Smooth muscle cell (in vitro differentiated cells): ENCODE measurements around the gene EPN1. TPM values are rescaled to one million over a fixed set of nuclear protein-coding genes. Genes with fewer than 3 reads are reported as not detected.

Experiments used
- DNase-seq: peaks from one replicate; lab custom pipeline; 2025; ENCODE audit not compliant: unreplicated experiment; lab: John Stamatoyannopoulos, UW
- H2AFZ ChIP-seq: fragments of 200-600 bp; sonication (generic); 2 replicates; pipeline ENCODE4 v1.6.0; 2016; ENCODE audit warnings: antibody characterized with exemption, low read depth, mild to moderate bottlenecking
- H3F3A ChIP-seq: fragments of 200-600 bp; sonication (generic); 2 replicates; pipeline ENCODE4 v1.6.0; 2017; ENCODE audit warnings: antibody characterized with exemption, low read depth
- H3K27ac ChIP-seq: fragments of 200-600 bp; sonication (generic); 2 replicates; pipeline ENCODE4 v1.5.1; 2016; ENCODE audit warnings: low read depth, mild to moderate bottlenecking
- H3K27me3 ChIP-seq: fragments of 200-600 bp; sonication (generic); 2 replicates; pipeline ENCODE4 v1.6.1; 2016; ENCODE audit warnings: low read depth, mild to moderate bottlenecking
- H3K36me3 ChIP-seq: fragments of 200-600 bp; sonication (generic); 2 replicates; pipeline ENCODE4 v1.5.1; 2016; ENCODE audit warnings: low read depth
- H3K4me1 ChIP-seq: fragments of 200-600 bp; sonication (generic); 2 replicates; pipeline ENCODE4 v1.5.1; 2016; ENCODE audit warnings: low read depth
- H3K4me2 ChIP-seq: fragments of 200-600 bp; sonication (generic); 2 replicates; pipeline ENCODE4 v1.6.0; 2016; ENCODE audit warnings: mild to moderate bottlenecking
- H3K4me3 ChIP-seq: fragments of 200-600 bp; sonication (generic); 2 replicates; pipeline ENCODE4 v1.5.1; 2016; ENCODE audit warnings: mild to moderate bottlenecking
- H3K79me2 ChIP-seq: fragments of 200-600 bp; sonication (generic); 2 replicates; pipeline ENCODE4 v1.6.0; 2016; ENCODE audit warnings: low read depth, mild to moderate bottlenecking
- H3K9ac ChIP-seq: fragments of 200-600 bp; sonication (generic); 2 replicates; pipeline ENCODE4 v1.6.0; 2016; ENCODE audit warnings: low read depth
- H3K9me3 ChIP-seq: fragments of 200-600 bp; sonication (generic); replicated peaks from 2 replicates; pipeline ENCODE4 v1.5.1; 2016; ENCODE audit warnings: low read depth
- H4K20me1 ChIP-seq: fragments of 200-600 bp; sonication (generic); 2 replicates; pipeline ENCODE4 v1.6.0; 2016; ENCODE audit warnings: low read depth
- WGBS: methylation state at CpG from one replicate; pipeline ENCODE4 v1.1.7; 2016; ENCODE audit warnings: low lambda C conversion rate; 5-methylcytosine and 5-hydroxymethylcytosine counted together
- polyA plus RNA-seq: library from polyadenylated mRNA; unstranded; fragments of >200 nt; fragmentation: Nextera tagmentation; extraction: Ambion mirVana; gene quantifications from 2 replicates; pipeline ENCODE4 v1.2.1, GENCODE V29; 2016
- total RNA-seq: library from RNA; depleted of rRNA; stranded (reverse); fragments of >200 nt; gene quantifications from 2 replicates; pipeline ENCODE4 v1.2.3, GENCODE V29; 2014
- TF ChIP-seq, protein P1 (sequence below): fragments of 200-600 bp; sonication (generic); IDR thresholded peaks from 2 replicates; pipeline ENCODE4 v1.5.1; 2017; ENCODE audit warnings: borderline replicate concordance, mild to moderate bottlenecking, antibody characterized with exemption; ENCODE audit not compliant: insufficient read depth, poor library complexity, severe bottlenecking

EPN1 gene
- total and polyA plus RNA-seq, 2 experiments from 2014 or later = 25.3 to 121 TPM

DNA sequence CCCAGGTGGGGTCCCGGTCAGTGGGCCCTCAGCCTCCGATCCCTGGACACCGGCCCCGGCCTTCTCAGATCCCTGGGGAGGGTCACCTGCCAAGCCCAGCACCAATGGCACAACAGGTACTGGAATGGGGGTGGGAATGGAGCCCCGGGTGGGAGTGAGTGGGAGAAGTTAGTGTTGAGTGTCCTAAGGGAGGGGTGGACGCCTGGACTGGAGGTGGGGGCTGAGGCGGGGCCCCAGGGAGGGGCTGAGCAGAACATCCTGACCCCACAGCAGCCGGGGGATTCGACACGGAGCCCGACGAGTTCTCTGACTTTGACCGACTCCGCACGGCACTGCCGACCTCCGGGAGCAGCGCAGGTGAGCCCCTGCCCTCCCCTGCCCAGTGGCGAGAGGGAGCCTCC lies 17.7 kb downstream of the EPN1 start:
- H3K79me2 ChIP-seq = no peaks in the 10 kb centered on the region
- no peak for DNase-seq
- H2AFZ ChIP-seq = no peak overlapping the region
- no peak overlapping the region for H3K9ac ChIP-seq
- no peak overlapping the region for H3K27ac ChIP-seq
- no peaks in the 10 kb centered on the region for H3K9me3 ChIP-seq
- WGBS = 96% methylated on average over 12 of the region's 19 CpGs
- no peaks in the 10 kb centered on the region for H3F3A ChIP-seq
- H3K4me2 ChIP-seq = no peak overlapping the region
- H4K20me1 ChIP-seq = peaks cover 37% of the 10 kb centered on the region
- TF ChIP-seq, protein P1, sequence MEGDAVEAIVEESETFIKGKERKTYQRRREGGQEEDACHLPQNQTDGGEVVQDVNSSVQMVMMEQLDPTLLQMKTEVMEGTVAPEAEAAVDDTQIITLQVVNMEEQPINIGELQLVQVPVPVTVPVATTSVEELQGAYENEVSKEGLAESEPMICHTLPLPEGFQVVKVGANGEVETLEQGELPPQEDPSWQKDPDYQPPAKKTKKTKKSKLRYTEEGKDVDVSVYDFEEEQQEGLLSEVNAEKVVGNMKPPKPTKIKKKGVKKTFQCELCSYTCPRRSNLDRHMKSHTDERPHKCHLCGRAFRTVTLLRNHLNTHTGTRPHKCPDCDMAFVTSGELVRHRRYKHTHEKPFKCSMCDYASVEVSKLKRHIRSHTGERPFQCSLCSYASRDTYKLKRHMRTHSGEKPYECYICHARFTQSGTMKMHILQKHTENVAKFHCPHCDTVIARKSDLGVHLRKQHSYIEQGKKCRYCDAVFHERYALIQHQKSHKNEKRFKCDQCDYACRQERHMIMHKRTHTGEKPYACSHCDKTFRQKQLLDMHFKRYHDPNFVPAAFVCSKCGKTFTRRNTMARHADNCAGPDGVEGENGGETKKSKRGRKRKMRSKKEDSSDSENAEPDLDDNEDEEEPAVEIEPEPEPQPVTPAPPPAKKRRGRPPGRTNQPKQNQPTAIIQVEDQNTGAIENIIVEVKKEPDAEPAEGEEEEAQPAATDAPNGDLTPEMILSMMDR = no peak
- no peaks in the 10 kb centered on the region for H3K4me1 ChIP-seq
- no peaks in the 10 kb centered on the region for H3K27me3 ChIP-seq
- no peaks in the 10 kb centered on the region for H3K36me3 ChIP-seq
- H3K4me3 ChIP-seq = no peak overlapping the region

GRCh38 chr19:55693336-55693974 lies 18.4 kb downstream of the EPN1 start:
- H3F3A ChIP-seq = no peaks in the 10 kb centered on the region
- H4K20me1 ChIP-seq = peaks cover 29% of the 10 kb centered on the region
- no peak for DNase-seq
- no peak overlapping the region for H2AFZ ChIP-seq
- no peak overlapping the region for H3K4me3 ChIP-seq
- H3K79me2 ChIP-seq = no peaks in the 10 kb centered on the region
- H3K27ac ChIP-seq = no peak overlapping the region
- no peaks in the 10 kb centered on the region for H3K36me3 ChIP-seq
- H3K27me3 ChIP-seq = no peaks in the 10 kb centered on the region
- 95% methylated on average over 20 of the region's 20 CpGs for WGBS
- H3K9ac ChIP-seq = no peak overlapping the region
- H3K4me1 ChIP-seq = no peaks in the 10 kb centered on the region
- H3K9me3 ChIP-seq = no peaks in the 10 kb centered on the region
- H3K4me2 ChIP-seq = no peak overlapping the region
- TF ChIP-seq, protein P1 = no peak

DNA sequence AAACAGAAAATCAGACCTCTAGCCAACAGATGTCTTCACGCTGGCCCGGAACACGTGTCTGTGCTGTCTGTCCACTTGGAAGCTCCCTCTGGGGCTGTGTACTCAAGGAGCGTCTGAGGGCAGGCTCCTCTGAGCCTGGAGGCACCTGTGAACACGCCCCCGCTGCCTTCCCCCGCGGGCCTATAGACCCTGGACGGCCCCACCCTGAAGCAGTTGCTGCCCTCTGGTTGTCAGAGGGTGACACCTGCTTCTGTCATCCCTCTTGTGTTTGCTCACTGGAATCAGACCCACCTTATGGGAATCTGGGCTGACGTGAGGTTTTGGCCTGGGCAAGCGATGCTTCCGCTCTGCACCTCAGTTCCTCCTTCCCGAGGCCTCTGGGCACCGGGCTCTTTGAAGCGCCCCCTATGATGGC lies 19.2 kb downstream of the EPN1 start:
- 95% methylated on average over 15 of the region's 15 CpGs for WGBS
- no peak overlapping the region for H3K9ac ChIP-seq
- H2AFZ ChIP-seq = no peak overlapping the region
- H3K4me2 ChIP-seq = no peak overlapping the region
- no peak overlapping the region for H3K27ac ChIP-seq
- H3K9me3 ChIP-seq = no peaks in the 10 kb centered on the region
- H3K27me3 ChIP-seq = no peaks in the 10 kb centered on the region
- TF ChIP-seq, protein P1 = no peak
- H3K36me3 ChIP-seq = no peaks in the 10 kb centered on the region
- H3K79me2 ChIP-seq = no peaks in the 10 kb centered on the region
- DNase-seq = no peak
- H3K4me1 ChIP-seq = no peaks in the 10 kb centered on the region
- no peak overlapping the region for H3K4me3 ChIP-seq
- peaks cover 21% of the 10 kb centered on the region for H4K20me1 ChIP-seq
- H3F3A ChIP-seq = no peaks in the 10 kb centered on the region
